Measurements from ENCODE around the gene JOSD2.

The JOSD2 gene

GRCh38 chr19:50492303-50493052 lies 18.5 kb downstream of the JOSD2 start:
- peak; percentile 19 for DNase-seq

- no peak for DNase-seq
Measured at GRCh38 chr19:50490991-50491472, 20.0 kb downstream of the JOSD2 start.

- DNase-seq, result no peak
Measured at GRCh38 chr19:50490411-50490811, 20.6 kb downstream of the JOSD2 start.

GRCh38 chr19:50489461-50490011 lies 21.5 kb downstream of the JOSD2 start:
- DNase-seq, result no peak

- DNase-seq, result no peak
Measured at GRCh38 chr19:50488389-50489194, 22.4 kb downstream of the JOSD2 start.

GRCh38 chr19:50486823-50487515 lies 24.0 kb downstream of the JOSD2 start:
- no peak for DNase-seq

GRCh38 chr19:50485284-50485955 lies 25.6 kb downstream of the JOSD2 start:
- DNase-seq, result no peak

GRCh38 chr19:50482916-50483315 lies 28.1 kb downstream of the JOSD2 start:
- DNase-seq, result no peak

- no peak for DNase-seq
Measured at GRCh38 chr19:50482271-50482855, 28.6 kb downstream of the JOSD2 start.

GRCh38 chr19:50481351-50482149 lies 29.4 kb downstream of the JOSD2 start:
- no peak for DNase-seq

GRCh38 chr19:50480281-50481111 lies 30.5 kb downstream of the JOSD2 start:
- no peak for DNase-seq

- no peak for DNase-seq
Measured at GRCh38 chr19:50479761-50480251, 31.2 kb downstream of the JOSD2 start.

- no peak for DNase-seq
Measured at GRCh38 chr19:50478901-50479715, 31.9 kb downstream of the JOSD2 start.

GRCh38 chr19:50477751-50478515 lies 33.1 kb downstream of the JOSD2 start:
- no peak for DNase-seq

- no peak for DNase-seq
Measured at GRCh38 chr19:50476907-50477238, 34.1 kb downstream of the JOSD2 start.

GRCh38 chr19:50476224-50476906 lies 34.6 kb downstream of the JOSD2 start, which contains the start of the genes EMC10 and GARIN5A:
Gene EMC10 (plus strand): TSS chr19:50476507. CDS start chr19:50476545, 38 bp downstream.
Gene GARIN5A (minus strand): TSS chr19:50476848. CDS start chr19:50476388, 460 bp downstream.
- peak; percentile 87 for DNase-seq

GRCh38 chr19:50475736-50476223 lies 35.2 kb downstream of the JOSD2 start:
- no peak for DNase-seq
